Medulla oblongata (tissue), 1 donor: ENCODE results near the gene AEN.

ENCODE experiments used
- DNase-seq: peaks from one replicate; pipeline ENCODE4 v3.0.0-alpha.2; 2015; ENCODE audit errors: extremely low spot score

The AEN gene

DNA sequence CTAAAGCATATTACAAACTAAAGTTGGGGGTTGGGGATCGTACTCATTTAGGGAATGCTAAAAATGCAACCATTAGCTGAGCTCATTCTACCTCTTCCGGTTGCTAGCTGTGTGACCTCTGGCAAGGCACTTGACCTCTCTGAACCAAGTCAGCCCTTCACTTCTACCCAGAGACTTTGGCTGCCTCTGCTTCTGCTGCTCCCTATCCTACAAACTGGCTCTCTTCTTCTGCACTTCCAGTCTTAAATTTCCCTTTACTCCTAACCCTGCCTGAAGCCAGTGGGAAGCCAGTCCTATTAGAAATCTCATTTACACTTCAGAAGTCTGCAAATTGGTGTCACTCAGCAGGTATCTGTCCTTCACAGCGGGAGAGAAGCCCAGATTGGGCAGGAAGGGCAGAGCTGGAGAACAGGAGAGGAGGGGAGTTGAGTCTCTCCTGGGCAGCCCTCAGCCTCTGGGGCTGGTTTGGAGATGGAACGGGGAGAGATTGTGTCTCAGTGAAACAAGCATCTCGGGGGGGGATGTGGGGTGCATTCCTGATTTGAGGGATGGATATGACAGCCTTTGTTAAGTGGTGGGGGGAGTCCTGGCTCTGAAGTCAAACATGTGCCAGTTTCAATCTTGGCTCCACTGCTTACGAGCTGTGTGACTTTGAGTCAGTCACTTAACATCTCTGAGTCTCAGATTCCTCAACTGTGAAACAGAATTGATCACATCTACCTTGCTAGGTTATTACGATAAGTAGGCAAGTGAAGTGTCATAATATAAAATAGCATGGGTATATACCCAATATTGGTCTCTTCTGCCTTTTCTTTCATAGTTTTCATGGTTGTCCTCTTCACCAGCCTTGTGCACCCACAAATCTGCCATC lies 7.8 kb upstream of the AEN start:
- no peak for DNase-seq

DNA sequence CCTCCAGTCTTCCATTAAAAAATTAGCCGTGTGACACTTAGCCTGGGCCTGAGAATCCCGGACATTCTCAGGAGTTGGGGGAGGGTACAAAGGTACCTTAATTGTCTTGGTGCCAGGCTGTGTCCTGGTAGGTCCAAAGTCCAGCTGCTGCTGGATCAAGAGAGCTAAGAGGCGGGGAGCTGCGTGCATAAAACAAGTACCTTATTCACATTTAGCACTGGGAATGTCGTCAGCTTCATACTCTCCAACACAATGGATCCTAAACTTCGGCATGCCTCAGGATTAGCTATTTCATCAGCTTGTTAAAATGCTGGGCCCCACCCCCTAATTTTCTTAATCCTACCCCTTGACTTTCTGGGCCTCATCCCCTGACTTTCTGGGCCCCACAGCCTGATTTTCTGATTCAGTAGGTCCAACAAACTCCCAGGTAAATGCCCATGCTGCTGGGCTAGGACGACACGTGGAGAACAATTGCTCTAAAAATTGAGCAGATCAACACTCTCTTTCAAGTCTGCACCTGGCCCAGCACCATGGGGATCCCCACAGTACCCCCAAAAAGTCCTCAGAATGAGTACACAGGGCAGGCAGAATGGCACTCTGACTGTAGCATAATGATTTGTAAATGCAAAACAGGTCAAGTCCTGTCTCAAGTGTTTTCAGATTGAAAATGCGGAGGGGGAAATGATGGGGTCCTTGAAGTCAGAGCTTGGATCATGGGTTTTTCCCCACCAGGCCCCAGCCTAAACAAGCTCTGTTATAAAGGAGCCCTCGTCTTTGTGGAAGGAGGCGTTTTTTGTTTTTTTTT lies 5.6 kb upstream of the AEN start:
- DNase-seq = no peak

GRCh38 chr15:88616240-88616639 lies 4.9 kb upstream of the AEN start:
- no peak for DNase-seq

GRCh38 chr15:88617031-88617722 lies 4.0 kb upstream of the AEN start:
- DNase-seq = no peak

DNA sequence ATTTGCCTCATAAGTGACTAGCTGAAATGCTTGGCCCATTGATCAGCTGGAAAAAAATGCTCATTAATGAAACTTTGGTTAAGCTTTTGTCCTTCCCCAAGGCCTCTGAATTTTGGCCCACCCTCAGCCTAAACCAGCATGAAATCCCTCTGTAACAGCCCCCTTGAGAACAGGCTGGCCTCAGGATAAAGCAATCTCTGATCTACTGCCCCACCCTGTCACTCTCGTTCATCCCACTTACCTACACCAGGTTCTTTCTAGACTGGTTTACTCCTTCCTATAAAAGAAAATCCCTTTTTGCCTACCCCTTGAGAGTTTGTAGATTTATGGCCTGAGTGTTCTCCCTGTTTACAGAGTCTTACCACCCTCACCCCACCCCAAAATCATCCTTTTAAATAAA lies 3.4 kb upstream of the AEN start:
- DNase-seq = no peak

GRCh38 chr15:88618686-88619085 lies 2.5 kb upstream of the AEN start:
- no peak for DNase-seq

- DNase-seq = no peak
Measured at GRCh38 chr15:88619796-88620195, 1.3 kb upstream of the AEN start.

- peak; percentile 37 for DNase-seq
Measured at GRCh38 chr15:88621789-88622604, 857 bp downstream of the AEN start.

- no peak for DNase-seq
Measured at GRCh38 chr15:88622605-88622975, 1.4 kb downstream of the AEN start.

DNA sequence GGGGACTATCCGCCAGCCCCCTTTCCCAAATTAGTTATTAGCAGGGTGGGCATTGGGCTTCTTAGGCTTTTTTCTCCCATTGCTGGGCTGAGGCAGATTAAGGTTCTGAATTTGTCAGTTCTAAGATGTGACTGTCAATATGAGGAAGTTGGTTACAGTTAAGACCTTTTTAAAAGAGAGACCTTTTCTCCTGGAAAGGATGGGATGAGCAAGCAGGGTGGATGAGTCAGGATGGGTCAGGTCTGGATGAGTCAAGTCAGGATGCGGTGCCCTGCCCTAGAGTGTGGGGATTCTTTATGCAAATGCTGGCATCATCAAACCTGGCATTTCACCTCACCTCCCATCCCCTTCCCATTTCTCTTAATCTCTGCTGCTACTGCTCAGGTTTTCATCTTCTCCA lies 1.9 kb downstream of the AEN start:
- no peak for DNase-seq

DNA sequence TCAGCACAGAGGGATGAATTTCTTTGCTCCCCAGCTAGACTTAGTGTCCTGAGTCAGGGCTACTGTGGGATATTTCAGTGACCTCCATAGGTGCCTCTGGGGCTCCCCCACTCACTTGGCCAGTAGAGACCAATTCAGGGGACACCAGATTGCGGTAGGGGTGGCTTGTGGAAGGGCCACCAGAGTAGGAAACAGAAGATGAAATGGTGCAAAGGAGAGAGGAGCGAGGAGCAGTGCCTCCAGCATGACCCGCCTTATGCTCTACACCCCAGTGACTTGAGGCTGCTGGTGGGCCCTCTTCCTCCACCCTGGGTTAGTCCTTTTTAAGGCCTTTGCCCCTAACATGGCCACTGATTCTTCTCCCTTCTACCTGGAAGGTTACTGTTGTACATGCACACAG lies 2.5 kb downstream of the AEN start:
- DNase-seq = no peak

DNA sequence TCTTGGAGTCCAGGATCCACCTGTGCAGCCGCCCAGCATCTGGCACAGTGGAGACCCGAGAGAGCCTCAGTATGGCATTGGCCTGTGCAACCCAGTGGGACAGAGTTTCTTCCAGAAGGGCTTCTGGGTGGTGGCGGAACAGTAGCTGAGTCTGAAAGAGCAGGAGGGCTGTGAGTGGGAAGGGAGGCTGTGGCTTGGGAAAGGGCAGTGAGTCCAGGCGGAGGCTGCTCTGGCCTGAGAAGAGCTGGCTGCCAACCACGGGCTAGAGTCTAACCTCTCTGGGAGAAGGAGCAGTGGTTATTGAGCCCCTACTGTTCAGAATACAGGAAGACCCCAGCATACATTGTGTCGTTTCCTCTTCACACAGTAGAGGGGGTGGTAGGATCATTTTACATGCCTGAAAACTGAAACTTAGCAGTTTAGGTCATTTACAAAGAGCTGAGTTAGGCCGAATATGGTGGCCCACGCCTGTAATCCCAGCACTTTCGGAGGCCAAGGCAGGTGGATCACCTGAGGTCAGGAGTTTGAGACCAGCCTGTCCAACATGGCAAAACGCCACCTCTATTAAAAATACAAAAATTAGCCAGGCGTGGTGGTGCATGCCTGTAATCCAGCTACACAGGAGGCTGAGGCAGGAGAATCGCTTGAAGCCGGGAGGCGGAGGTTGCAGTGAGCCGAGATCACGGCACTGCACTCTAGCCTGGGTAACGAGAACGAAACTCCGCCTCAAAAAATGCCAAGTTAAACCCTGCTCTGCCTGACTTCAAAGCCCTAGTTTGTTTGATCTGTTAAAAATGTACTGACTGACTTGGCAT lies 3.2 kb downstream of the AEN start:
- peak; percentile 64 for DNase-seq

DNA sequence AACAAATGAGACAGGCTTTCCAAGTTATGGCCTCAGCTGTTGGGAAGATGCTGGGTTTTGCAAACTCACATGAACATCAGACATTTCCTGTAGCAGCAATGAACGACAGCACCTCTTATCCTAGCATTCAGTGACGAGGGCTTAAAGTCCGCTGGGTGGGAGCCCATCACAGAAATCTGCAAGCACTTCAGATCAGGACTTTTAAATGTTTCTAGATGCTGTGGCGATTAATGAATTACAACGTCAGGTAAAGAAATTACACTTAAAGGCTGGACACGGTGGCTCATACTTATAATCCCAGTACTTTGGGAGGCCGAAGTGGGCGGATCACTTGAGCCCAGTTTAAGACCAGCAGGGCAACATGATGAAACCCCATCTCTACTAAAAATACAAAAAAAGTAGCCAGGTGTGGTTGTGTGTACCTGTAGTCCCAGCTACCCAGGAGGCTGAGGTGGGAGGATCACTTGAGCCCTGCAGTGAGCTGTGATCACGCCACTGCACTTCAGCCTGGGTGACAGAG lies 3.9 kb downstream of the AEN start:
- no peak for DNase-seq

DNA sequence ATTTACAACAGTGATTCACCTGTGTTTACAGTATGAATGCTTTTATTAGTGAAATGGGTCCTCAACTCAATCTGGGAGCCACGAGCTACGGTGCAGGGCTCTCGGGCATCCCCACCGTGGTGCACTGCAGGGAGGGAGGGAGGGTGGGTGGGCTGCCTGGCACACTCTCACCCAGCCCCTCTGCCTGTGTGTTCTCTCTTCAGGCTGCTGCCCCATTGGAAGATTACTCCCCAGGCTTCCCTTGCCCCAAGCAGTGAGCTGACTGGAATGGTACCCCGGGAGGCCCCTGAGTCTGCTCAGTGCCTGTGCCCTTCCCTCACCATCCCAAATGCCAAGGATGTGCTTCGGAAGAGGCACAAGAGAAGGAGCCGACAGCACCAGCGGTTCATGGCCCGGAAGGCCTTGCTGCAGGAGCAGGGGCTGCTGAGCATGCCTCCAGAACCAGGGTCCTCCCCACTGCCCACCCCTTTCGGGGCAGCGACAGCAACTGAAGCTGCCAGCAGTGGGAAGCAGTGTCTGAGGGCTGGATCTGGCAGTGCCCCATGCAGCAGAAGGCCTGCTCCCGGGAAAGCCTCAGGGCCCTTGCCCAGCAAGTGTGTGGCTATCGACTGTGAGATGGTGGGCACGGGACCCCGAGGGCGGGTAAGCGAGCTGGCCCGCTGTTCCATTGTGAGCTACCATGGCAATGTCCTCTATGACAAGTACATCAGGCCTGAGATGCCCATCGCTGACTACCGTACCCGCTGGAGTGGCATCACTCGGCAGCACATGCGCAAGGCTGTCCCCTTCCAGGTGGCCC lies 5.0 kb downstream of the AEN start:
- DNase-seq = no peak

DNA sequence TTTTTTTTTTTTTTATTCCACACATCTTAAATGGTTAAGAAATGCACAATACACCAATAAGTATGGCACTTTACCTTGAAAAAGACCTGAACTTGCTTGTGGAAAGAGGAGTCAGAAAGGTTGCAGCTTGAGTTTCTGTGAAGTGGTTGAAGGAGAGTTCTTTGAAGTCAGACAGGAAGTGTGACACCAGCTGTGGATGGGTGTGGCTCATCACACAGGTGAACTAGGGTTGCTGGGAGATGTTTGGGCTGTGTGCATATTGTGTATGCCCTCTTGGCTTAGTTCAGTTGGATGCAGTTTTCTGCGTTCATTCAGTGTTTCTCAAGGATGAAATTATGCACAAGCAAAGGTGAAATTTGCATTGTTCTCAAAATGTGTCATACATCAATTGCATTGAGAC lies 6.3 kb downstream of the AEN start:
- DNase-seq = no peak

DNA sequence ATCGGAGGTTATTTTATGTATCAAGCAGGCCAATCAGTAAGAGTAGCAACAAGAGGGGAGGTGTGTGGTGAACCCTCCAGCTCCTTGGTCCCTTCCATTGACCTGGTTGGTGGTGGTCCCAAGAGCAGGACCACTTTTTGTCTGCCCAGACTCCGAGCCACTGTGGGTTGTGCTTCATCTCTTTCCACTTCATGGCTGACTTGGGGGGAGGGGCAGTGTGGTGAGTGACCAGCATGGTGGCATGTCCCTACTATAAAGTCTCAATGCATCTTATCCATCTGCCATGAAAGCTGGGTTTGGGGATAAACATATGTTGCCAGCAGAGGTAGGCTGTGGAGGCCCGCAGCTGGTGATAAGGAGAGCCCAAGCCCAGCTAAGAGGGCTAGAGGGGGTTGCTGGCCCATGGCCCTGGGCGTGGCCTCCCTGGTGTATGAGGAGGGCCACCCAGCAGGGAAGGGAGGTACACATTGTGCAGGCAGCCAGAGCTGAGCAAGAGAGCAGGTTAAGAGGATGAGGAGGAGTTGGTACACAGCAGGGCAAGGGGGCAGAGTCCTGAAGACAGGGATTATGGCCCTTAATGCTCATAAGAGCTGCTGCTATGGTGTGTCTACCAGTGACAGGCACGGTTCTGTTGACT lies 7.0 kb downstream of the AEN start:
- DNase-seq = no peak

DNA sequence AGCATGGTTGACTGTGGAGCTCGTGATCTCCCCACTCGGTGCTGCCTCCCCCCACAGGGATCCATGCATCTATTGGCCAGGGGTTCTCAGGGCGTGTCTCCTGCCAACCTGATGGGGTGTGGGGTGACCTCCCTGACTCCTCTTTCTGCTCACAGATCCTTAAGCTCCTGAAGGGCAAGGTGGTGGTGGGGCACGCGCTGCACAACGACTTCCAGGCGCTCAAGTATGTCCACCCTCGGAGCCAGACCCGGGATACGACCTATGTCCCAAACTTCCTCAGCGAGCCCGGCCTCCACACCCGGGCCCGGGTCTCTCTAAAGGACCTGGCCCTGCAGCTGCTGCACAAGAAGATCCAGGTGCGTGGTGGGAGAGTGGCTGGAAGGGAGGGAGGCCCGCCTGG lies 7.9 kb downstream of the AEN start:
- no peak for DNase-seq

DNA sequence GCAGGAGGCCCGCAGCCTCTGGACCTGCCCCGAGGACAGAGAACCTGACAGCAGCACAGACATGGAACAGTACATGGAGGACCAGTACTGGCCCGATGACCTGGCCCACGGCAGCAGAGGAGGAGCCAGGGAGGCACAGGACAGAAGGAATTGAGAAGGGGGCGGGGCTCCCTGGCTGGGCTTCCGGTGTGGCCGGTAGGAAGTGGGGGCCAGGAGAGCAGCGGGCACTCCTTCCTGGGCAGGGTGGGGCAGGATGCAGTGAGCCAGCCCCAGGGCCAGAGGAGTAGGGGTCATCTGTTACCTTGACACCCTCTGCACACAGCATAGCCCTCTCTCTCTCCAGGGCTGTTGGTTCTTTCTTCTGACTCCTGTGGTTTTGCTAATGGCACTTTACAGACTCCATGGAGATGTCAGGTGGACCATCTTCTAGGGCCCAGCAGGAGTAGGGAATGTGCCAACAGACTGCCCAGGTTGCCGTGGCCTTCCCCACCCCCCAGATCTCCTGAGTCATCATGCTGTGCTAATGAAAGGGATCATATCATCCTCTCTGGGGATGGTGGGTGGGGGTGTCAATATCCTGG lies 9.1 kb downstream of the AEN start:
- no peak for DNase-seq
